Caco-2 (cell line): Measurements from ENCODE around the gene CDC14A. TPM values are rescaled to one million over a fixed set of nuclear protein-coding genes. Genes with fewer than 3 reads are reported as not detected.

Experiments
- BruUV-seq: library from RNA; stranded (reverse); fragments of 400-500 nt; replicated peaks from 2 replicates; lab custom pipeline; 2021; lab: Mats Ljungman, UMichigan
- CTCF ChIA-PET: fragments of 300-600 bp; sonication (Branson Sonifier 250); formaldehyde crosslinking; loops from one replicate; lab custom pipeline; 2022; ENCODE audit warnings: antibody characterized with exemption; lab: Charles Lee
- POLR2A ChIA-PET: fragments of 300-600 bp; sonication (Branson Sonifier 250); formaldehyde crosslinking; loops from one replicate; lab custom pipeline; 2022; ENCODE audit warnings: antibody characterized with exemption; lab: Charles Lee
- DNase-seq, 2 experiments: peaks; one replicate each; pipeline versions ENCODE4 v3.0.0 to v3.0.0-alpha.2; 2020 to 2022
- H3K27me3 ChIP-seq: replicated peaks from 2 replicates; pipeline ENCODE4 v1.6.0; 2011; ENCODE audit warnings: low read length; ENCODE audit not compliant: control insufficient read depth, insufficient read depth
- H3K36me3 ChIP-seq: 2 replicates; pipeline ENCODE4 v1.5.1; 2011; ENCODE audit warnings: low read length; ENCODE audit not compliant: control insufficient read depth, insufficient read depth
- H3K4me1 ChIP-seq: fragments of 250-450 bp; sonication (Bioruptor Pico); 2 replicates; pipeline ENCODE4 v1.5.1; 2020; ENCODE audit warnings: mild to moderate bottlenecking
- H3K4me3 ChIP-seq: 2 replicates; pipeline ENCODE4 v1.5.1; 2011; ENCODE audit warnings: low read depth, mild to moderate bottlenecking, control low read depth, low read length
- H3K9me3 ChIP-seq: fragments of 250-450 bp; sonication (Bioruptor Pico); 2 replicates; pipeline ENCODE4 v1.5.1; 2020; ENCODE audit warnings: mild to moderate bottlenecking, moderate library complexity
- H3K27ac Mint-ChIP-seq: one replicate; pipeline ENCODE4 v1.8.0; 2022; ENCODE audit warnings: mixed read lengths; ENCODE audit not compliant: unreplicated experiment
- H3K27me3 Mint-ChIP-seq: one replicate; pipeline ENCODE4 v1.8.0; 2022; ENCODE audit warnings: mixed read lengths; ENCODE audit not compliant: insufficient read depth, unreplicated experiment
- H3K36me3 Mint-ChIP-seq: one replicate; pipeline ENCODE4 v1.8.0; 2022; ENCODE audit warnings: mild to moderate bottlenecking, mixed read lengths; ENCODE audit not compliant: insufficient read depth, unreplicated experiment
- H3K4me1 Mint-ChIP-seq: one replicate; pipeline ENCODE4 v1.8.0; 2022; ENCODE audit warnings: low read depth, mixed read lengths; ENCODE audit not compliant: unreplicated experiment
- H3K4me3 Mint-ChIP-seq: one replicate; pipeline ENCODE4 v1.8.0; 2022; ENCODE audit warnings: mild to moderate bottlenecking, moderate library complexity, mixed read lengths; ENCODE audit not compliant: unreplicated experiment
- H3K9me3 Mint-ChIP-seq: one replicate; pipeline ENCODE4 v1.8.0; 2022; ENCODE audit warnings: mixed read lengths; ENCODE audit not compliant: unreplicated experiment
- intact Hi-C: fragments of 100-400 bp; cut with micrococcal nuclease; formaldehyde crosslinking; loops from one replicate; pipeline ENCODE4 v1.10.0; 2022; ENCODE audit not compliant: unreplicated experiment
- total RNA-seq: library from RNA; stranded (reverse); gene quantifications from 2 replicates; pipeline ENCODE4 v1.2.3, GENCODE V29; 2022
- TF ChIP-seq, protein P1 (sequence below), 2 experiments: fragments of 200-600 bp in 1 of 2; IDR thresholded peaks; 1 replicate in 1 of 2; 2 replicates in 1 of 2; pipeline versions ENCODE4 v1.5.1 to v1.8.0; 2011 to 2022; ENCODE audit warnings: antibody characterized with exemption in 1 of 2, control low read depth in 1 of 2, inconsistent platforms in 1 of 2, low read depth in 1 of 2, low read length in 1 of 2, mild to moderate bottlenecking in 1 of 2, moderate library complexity in 1 of 2; ENCODE audit not compliant: insufficient read depth in 1 of 2, severe bottlenecking in 1 of 2, unreplicated experiment in 1 of 2

Gene CDC14A
- total RNA-seq, 1 experiment from 2014 or later = 7.3 TPM

DNA sequence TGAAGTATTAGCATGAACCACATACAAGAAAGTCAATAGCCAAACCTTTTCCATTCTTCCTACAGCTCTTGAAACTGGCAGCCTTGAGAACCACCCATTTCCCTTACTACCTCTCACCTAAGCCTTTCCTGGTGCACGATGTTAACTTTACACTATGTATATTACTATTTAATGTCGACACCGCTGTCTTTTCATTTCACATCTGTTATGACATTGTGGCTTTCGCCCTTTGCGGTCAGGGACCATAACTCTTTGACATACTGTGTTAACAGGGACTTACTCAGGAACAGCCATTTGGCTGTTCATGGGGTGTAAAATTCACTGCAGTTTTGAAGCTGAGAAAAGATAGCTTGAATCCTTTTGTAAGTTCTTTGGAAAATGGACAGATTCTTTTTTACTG lies 164.6 kb downstream of the CDC14A start:
- no peaks in the 10 kb centered on the region for H3K27me3 Mint-ChIP-seq
- DNase-seq = no peak
- no peaks in the 10 kb centered on the region for H3K9me3 Mint-ChIP-seq
- TF ChIP-seq, protein P1, sequence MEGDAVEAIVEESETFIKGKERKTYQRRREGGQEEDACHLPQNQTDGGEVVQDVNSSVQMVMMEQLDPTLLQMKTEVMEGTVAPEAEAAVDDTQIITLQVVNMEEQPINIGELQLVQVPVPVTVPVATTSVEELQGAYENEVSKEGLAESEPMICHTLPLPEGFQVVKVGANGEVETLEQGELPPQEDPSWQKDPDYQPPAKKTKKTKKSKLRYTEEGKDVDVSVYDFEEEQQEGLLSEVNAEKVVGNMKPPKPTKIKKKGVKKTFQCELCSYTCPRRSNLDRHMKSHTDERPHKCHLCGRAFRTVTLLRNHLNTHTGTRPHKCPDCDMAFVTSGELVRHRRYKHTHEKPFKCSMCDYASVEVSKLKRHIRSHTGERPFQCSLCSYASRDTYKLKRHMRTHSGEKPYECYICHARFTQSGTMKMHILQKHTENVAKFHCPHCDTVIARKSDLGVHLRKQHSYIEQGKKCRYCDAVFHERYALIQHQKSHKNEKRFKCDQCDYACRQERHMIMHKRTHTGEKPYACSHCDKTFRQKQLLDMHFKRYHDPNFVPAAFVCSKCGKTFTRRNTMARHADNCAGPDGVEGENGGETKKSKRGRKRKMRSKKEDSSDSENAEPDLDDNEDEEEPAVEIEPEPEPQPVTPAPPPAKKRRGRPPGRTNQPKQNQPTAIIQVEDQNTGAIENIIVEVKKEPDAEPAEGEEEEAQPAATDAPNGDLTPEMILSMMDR (IDR thresholded peaks at IDR 0.05; ENCODE audit: insufficient read depth in 1 of 2, low read depth in 1 of 2, low read length in 1 of 2, severe bottlenecking in 1 of 2, unreplicated experiment in 1 of 2) = no peak
- H3K27ac Mint-ChIP-seq = no peak overlapping the region
- no peaks in the 10 kb centered on the region; the same call in 1 of the 2 replicates for H3K36me3 ChIP-seq
- H3K4me3 Mint-ChIP-seq = no peak overlapping the region
- no peaks in the 10 kb centered on the region for H3K36me3 Mint-ChIP-seq
- no TSS peak for BruUV-seq
- H3K9me3 ChIP-seq = no peaks in the 10 kb centered on the region
- H3K4me1 Mint-ChIP-seq = no peaks in the 10 kb centered on the region
- intact Hi-C loops = no loop called here
- H3K4me3 ChIP-seq = no peak overlapping the region
- H3K4me1 ChIP-seq = no peaks in the 10 kb centered on the region
- ChIA-PET CTCF (no interaction called here), POLR2A (no interaction called here)
- H3K27me3 ChIP-seq = no peaks in the 10 kb centered on the region

DNA sequence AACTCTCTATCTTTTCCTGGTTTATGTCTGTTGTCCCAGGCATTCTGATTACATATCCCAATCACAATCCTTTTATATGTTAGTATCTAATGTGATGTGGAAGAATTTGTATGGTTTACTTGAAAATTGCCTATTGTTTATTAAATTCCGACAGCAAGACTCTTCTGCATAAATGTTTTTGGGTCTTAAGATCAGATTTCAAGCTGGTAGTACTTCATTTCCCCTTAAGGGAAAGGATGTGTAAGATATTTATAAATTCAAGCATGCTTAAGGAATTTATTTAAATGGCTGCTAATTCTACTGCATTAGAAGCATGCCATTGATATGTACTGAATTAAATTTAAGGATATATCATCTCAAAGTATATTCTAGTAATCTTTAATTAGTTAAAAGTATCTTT lies 165.2 kb downstream of the CDC14A start:
- no peaks in the 10 kb centered on the region for H3K9me3 ChIP-seq
- H3K4me1 ChIP-seq = no peaks in the 10 kb centered on the region
- no peaks in the 10 kb centered on the region; the same call in 1 of the 2 replicates for H3K36me3 ChIP-seq
- intact Hi-C loops = no loop called here
- no peaks in the 10 kb centered on the region for H3K36me3 Mint-ChIP-seq
- H3K4me1 Mint-ChIP-seq = no peaks in the 10 kb centered on the region
- H3K9me3 Mint-ChIP-seq = no peaks in the 10 kb centered on the region
- no TSS peak for BruUV-seq
- no peak for DNase-seq
- no peaks in the 10 kb centered on the region for H3K27me3 Mint-ChIP-seq
- ChIA-PET POLR2A (no interaction called here), CTCF (no interaction called here)
- no peak overlapping the region for H3K4me3 ChIP-seq
- TF ChIP-seq, protein P1 (IDR thresholded peaks at IDR 0.05; ENCODE audit: insufficient read depth in 1 of 2, low read depth in 1 of 2, low read length in 1 of 2, severe bottlenecking in 1 of 2, unreplicated experiment in 1 of 2) = no peak
- H3K4me3 Mint-ChIP-seq = no peak overlapping the region
- no peak overlapping the region for H3K27ac Mint-ChIP-seq
- no peaks in the 10 kb centered on the region for H3K27me3 ChIP-seq

DNA sequence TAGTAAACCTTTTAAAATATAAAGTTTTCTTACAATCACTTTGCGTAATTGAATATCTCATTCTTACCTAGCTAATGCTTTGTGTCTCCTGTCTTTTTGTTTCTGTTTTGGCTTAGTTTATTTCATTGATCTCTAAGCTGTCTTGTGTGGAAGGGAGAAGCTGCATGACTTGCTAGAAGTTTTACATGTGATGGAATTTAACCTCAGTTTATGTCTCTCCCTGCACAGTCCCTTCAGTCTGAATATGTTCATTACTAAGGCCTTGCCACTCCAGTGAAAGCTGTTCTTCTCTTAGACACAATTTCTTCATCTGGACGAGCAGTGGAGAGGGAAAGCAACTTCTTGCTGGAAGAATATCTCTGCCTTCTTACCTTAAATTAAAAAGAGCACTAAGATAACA lies 165.7 kb downstream of the CDC14A start:
- no peak overlapping the region for H3K4me3 Mint-ChIP-seq
- no peaks in the 10 kb centered on the region for H3K36me3 Mint-ChIP-seq
- POLR2A ChIA-PET = no interaction called here
- no peaks in the 10 kb centered on the region for H3K4me1 ChIP-seq
- no peak overlapping the region for H3K4me3 ChIP-seq
- BruUV-seq = no TSS peak
- no peak overlapping the region for H3K27ac Mint-ChIP-seq
- no peaks in the 10 kb centered on the region for H3K4me1 Mint-ChIP-seq
- intact Hi-C loops = no loop called here
- DNase-seq = no peak
- no peaks in the 10 kb centered on the region for H3K9me3 ChIP-seq
- TF ChIP-seq, protein P1 (IDR thresholded peaks at IDR 0.05; ENCODE audit: insufficient read depth in 1 of 2, low read depth in 1 of 2, low read length in 1 of 2, severe bottlenecking in 1 of 2, unreplicated experiment in 1 of 2) = no peak
- no peaks in the 10 kb centered on the region for H3K27me3 Mint-ChIP-seq
- H3K27me3 ChIP-seq = no peaks in the 10 kb centered on the region
- no peaks in the 10 kb centered on the region; the same call in 1 of the 2 replicates for H3K36me3 ChIP-seq
- no peaks in the 10 kb centered on the region for H3K9me3 Mint-ChIP-seq
- CTCF ChIA-PET = no interaction called here
